Mucosa of descending colon (tissue), 3 donors: ENCODE results near the gene FAM227B. TPM values are rescaled to one million over a fixed set of nuclear protein-coding genes. Genes with fewer than 3 reads are reported as not detected.
"Not testable (repeated sequence)": the region's sequence is repeated elsewhere in the genome, so short reads cannot be mapped to it uniquely, and the experiment has no call there.

Source experiments
- ATAC-seq: fragments of 200-7000 bp; cut with Tn5 transposase; one replicate; pipeline ENCODE4 v1.9.1; 2020; ENCODE audit warnings: mild to moderate bottlenecking, moderate library complexity
- DNase-seq, 3 donors: peaks; one replicate each; pipeline ENCODE4 v3.0.0-alpha.2; 2020
- H3K36me3 ChIP-seq: fragments of 200-600 bp; one replicate; pipeline ENCODE4 v1.8.0; 2021; ENCODE audit warnings: low read depth, mild to moderate bottlenecking
- H3K4me1 ChIP-seq: fragments of 200-600 bp; one replicate; pipeline ENCODE4 v1.8.0; 2021; ENCODE audit warnings: low read depth, mild to moderate bottlenecking
- H3K4me3 ChIP-seq: fragments of 200-600 bp; one replicate; pipeline ENCODE4 v1.8.0; 2021; ENCODE audit warnings: mild to moderate bottlenecking
- H3K9me3 ChIP-seq: fragments of 200-600 bp; one replicate; pipeline ENCODE4 v1.8.0; 2021; ENCODE audit warnings: mild to moderate bottlenecking
- intact Hi-C, 2 donors: fragments of 100-400 bp; cut with DNase I in 1 of 2; cut with micrococcal nuclease in 1 of 2; formaldehyde crosslinking; loops; one replicate each; pipeline versions ENCODE4 v1.11.0 to v1.11.1; 2022; cut with DNase I, micrococcal nuclease
- total RNA-seq, 3 donors: library from RNA; stranded (reverse); fragmentation: NEBNext Ultra II Directional in 2 of 3; extraction: Animal tissue kit (Norgen Biotek cat#: 25700) in 2 of 3; gene quantifications; one replicate each; pipeline versions ENCODE4 v1.2.1 to v1.2.4, GENCODE V29; 2021 to 2023
- TF ChIP-seq, protein P1 (sequence below): fragments of 200-600 bp; IDR thresholded peaks from one replicate; pipeline ENCODE4 v1.8.0; 2022; ENCODE audit warnings: antibody characterized with exemption, mild to moderate bottlenecking
- donor health status: DM: no; HTN: no; CAD: no; lungs with moderate emphysema.
- donor health status: DM: no; HTN: no; CAD: no.
- donor health status: DM: no; HTN: yes; CAD: no.

The FAM227B gene
- total RNA-seq, 3 donors from 2014 or later = 2.2 to 7.6 (median 3.6) TPM

DNA sequence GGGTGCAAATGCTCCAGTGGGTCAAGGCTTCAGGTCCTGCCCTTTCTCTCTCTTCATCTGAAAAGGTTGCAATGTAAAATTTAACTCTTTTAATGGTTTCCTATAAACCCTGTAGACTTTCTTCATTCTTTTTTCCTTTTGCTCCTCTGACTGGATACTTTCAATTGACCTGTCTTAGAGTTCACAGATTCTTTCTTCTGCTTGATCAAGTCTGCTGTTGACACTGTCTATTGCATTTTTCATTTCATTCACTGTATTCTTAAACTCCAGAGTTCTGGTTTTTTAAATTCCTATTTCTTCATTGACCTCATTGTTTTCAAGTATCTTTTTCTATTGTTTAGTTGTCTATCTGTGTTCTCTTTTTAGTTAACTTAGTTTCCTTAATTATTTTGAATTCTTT is 82.1 kb downstream of the FAM227B start:
- Histone ChIP-seq H3K36me3 (no peaks in the 10 kb centered on the region), H3K4me3 (no peak overlapping the region), H3K4me1 (no peaks in the 10 kb centered on the region), H3K9me3 (peaks cover 18% of the 10 kb centered on the region)
- intact Hi-C loops = no loop called here
- TF ChIP-seq, protein P1, sequence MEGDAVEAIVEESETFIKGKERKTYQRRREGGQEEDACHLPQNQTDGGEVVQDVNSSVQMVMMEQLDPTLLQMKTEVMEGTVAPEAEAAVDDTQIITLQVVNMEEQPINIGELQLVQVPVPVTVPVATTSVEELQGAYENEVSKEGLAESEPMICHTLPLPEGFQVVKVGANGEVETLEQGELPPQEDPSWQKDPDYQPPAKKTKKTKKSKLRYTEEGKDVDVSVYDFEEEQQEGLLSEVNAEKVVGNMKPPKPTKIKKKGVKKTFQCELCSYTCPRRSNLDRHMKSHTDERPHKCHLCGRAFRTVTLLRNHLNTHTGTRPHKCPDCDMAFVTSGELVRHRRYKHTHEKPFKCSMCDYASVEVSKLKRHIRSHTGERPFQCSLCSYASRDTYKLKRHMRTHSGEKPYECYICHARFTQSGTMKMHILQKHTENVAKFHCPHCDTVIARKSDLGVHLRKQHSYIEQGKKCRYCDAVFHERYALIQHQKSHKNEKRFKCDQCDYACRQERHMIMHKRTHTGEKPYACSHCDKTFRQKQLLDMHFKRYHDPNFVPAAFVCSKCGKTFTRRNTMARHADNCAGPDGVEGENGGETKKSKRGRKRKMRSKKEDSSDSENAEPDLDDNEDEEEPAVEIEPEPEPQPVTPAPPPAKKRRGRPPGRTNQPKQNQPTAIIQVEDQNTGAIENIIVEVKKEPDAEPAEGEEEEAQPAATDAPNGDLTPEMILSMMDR = no peak
- ATAC-seq (no peak), DNase-seq (no peak)

DNA sequence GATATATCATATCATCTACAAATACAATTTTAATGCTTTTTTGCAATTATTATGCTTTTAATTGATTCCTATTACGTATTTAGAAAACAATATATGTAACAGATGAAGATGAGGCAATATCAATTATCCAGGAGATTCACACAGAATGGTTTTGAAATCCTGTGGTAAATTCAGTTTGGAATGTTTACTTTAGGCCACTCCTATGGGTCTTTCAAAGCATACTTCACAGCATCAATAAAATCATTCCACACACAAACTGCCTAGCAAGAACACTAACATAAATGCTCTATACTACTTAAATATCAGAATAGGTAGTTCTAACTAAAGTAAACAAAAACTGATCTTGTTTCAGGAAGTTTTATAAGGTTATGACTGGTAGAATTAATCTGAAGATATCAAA is 90.5 kb downstream of the FAM227B start:
- ATAC-seq (no peak), DNase-seq (no peak)
- peaks cover 5% of the 10 kb centered on the region for H3K9me3 ChIP-seq
- TF ChIP-seq, protein P1 = no peak
- no peaks in the 10 kb centered on the region for H3K36me3 ChIP-seq
- no peak overlapping the region for H3K4me3 ChIP-seq
- intact Hi-C loops = no loop called here
- no peaks in the 10 kb centered on the region for H3K4me1 ChIP-seq

DNA sequence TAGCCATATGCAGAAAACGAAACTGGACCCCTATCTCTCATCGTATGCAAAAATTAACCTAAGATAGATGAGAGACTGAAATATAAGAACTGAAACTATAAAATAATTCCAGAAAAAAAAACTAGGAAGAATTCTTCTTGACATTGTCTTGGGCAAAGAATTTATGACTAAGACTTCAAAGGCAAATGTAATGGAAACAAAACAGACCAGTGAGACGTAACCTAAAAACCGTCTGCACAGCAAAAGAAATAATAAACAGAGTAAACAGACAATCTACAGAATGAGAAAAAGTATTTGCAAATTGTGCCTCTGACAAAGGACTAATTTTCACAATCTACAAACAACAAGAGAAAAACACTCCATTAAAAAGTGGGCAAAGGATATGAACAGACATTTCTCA is 92.3 kb downstream of the FAM227B start:
- ATAC-seq (no peak), DNase-seq (no peak)
- no peaks in the 10 kb centered on the region for H3K36me3 ChIP-seq
- H3K9me3 ChIP-seq = no peaks in the 10 kb centered on the region
- no peaks in the 10 kb centered on the region for H3K4me1 ChIP-seq
- TF ChIP-seq, protein P1 = no peak
- no peak overlapping the region for H3K4me3 ChIP-seq
- intact Hi-C loops = no loop called here

DNA sequence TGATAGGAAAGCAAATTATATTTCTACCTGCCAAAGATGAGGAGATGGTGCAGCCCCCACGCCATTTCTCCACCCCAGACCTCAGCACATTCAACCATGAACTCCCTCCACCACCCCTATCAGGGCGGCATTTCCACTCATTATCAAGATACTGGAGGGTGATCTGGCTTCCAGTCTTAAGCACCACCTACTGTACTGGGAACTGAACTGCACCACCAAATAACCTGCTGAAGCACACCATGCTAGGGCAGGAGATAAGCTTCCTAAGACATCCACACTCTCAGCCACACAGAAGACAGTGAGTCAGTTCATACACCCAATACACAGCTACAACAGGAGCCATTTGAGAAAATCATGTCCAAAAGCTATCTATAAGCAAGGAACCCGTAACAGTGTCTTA is 98.8 kb downstream of the FAM227B start:
- no peak for DNase-seq
- Histone ChIP-seq H3K9me3 (no peaks in the 10 kb centered on the region), H3K4me1 (no peaks in the 10 kb centered on the region), H3K4me3 (no peak overlapping the region), H3K36me3 (no peaks in the 10 kb centered on the region)
- TF ChIP-seq, protein P1 = no peak
- no peak for ATAC-seq
- intact Hi-C loops = no loop called here

DNA sequence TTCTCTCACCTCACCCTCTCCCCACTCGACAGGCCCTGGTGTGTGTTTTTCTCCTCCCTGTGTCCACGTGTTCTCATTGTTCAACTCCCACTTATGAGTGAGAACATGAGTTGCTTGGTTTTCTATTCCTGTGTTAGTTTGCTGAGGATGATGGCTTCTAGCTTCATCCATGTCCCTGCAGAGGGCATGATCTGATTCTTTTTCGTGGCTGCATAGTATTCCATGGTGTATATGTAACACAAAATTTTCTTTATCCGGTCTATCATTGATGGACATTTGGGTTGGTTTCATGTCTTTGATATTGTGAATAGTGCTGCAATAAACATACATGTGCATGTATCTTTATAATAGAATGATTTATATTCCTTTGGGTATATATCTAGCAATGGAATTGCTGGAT is 107.9 kb downstream of the FAM227B start:
- intact Hi-C loops, H3K9me3 ChIP-seq, H3K4me3 ChIP-seq, H3K4me1 ChIP-seq, DNase-seq, H3K36me3 ChIP-seq, ATAC-seq: not testable (repeated sequence)

DNA sequence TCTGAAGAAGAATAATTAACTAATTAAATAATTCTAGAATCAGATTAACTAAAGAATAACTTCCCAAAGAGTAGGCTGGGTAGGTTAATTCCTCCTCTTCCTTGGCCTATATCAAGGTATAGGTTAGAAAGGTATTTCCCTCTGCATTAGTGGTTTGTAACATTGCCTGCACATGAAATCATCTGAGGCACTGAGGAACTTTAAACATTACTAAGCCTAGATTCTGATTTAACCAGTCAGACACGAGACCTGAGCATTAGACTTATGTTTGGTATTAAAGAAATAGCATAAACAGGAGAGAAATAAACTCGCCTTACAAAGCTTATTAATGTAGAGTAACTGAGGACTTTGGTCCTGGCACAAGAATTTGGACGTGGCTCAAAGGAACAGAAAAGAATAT is 113.4 kb downstream of the FAM227B start:
- H3K4me3 ChIP-seq = no peak overlapping the region
- no peaks in the 10 kb centered on the region for H3K4me1 ChIP-seq
- TF ChIP-seq, protein P1 = no peak
- no peaks in the 10 kb centered on the region for H3K9me3 ChIP-seq
- ATAC-seq (no peak), DNase-seq (no peak)
- H3K36me3 ChIP-seq = no peaks in the 10 kb centered on the region
- intact Hi-C loops = no loop called here
